GM19438 (cell line): Measurements from ENCODE around the gene TPO.
"Not testable (repeated sequence)": the region's sequence is repeated elsewhere in the genome, so short reads cannot be mapped to it uniquely, and the experiment has no call there.

Experiments used
- ATAC-seq: cut with Tn5 transposase; IDR thresholded peaks from one replicate; pipeline ENCODE4 v1.9.1; 2021; ENCODE audit warnings: low read depth; ENCODE audit not compliant: unreplicated experiment

The TPO gene

DNA sequence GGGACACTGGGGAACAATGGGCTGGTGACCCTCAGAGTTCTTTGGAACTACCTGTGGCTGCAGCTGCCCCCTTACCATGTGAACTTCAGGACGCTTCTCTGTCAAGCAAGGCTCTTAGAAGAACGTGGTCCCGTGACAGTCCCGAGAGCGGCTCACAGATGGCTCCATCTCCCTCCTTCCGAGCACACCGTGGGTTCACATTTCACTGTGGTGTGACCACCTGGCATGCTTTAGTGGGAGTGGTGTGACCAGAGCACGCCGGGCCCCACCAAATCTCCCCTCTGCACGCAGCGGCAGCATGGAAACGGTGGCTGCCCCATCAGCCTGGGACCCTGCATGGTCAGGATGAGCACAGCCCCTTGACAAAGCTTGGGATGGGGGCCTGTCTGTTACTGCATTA lies 9.7 kb upstream of the TPO start:
- no peak for ATAC-seq

DNA sequence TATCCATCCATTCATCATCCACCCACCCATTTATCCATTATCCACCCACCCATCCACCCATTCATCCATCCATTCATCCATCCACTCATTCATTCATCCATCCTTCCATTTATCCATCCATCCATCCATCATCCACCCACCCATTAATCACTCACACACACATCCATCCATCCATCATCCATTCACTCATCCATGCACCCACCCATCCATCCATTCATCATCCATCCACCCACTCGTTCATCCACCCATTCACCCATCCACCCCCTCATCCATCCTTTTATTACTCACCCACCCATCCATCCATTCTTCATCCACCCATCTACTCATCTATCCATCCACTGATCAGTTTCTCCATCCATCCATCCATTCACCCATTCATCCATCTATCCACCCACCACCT lies 8.1 kb upstream of the TPO start:
- no peak for ATAC-seq

DNA sequence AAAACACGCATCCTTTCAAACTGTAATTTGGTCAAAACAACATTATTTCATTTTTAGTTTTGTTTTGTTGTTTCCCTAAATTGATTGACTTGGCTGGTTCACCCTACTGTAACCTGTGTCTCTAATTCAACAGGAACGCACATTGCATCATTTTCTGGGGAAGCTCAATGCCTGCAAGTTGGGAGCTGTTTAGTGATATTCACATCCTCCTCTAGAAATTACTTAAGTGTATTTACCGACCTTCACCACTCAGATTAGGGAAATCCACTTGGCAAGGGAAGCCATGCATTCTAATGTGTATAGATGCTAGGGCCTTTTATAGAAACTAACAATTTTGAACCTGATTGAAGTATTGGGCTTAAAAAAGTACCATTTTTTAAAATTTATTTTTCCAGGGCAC lies 7.3 kb upstream of the TPO start:
- ATAC-seq, result no peak

DNA sequence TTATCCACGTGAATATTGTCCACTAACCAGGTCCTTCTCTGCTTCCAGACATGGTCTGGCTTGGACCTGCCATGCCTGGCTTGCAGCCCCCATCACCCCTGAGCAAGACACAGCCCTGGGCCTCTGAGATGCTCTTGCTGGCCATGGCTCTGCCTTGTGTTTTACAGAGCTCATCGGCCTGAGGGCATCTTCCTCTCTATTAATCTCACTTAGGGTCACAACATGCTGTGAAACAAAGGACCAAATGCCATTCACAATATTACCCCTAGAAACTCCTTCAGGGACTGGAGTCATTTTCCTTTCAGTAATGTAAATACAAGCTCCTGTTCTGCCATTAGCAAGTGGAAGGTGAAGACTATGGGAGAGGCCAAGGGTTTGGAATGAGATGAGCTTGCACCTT lies 6.8 kb upstream of the TPO start:
- no peak for ATAC-seq

DNA sequence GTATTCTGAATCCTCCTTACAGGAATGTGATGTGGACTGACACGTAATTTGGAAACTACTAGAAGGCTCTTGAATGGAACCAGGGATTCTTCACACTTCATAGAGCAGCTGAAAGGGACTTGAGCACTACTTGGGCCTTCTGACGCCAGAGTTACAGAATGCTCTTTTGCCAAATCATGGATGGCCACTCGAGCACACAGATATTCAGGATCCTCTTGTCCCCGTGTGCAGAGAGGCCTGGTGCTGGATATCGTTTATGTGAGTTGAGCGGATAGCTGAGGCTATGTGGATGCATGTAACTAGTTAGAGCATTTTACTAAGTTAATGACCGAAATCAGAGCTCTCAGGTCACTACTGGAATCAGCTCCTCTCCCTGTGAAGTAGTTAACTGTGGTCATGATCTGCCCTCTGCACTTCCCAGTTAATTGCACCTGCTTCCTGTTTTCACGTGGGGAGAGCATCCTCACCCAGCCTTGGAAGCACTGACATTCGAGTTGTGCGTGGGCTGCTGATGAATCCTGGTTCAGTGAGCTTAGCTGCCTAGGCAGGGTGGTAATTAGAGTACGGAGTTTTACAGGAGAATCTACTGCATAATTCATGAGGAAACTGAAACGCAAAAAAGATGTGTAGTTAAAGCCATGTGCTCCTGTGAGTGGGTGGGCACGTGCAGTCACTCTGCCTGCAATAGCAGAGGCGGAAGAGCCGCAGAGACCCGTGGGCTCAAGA lies 5.2 kb upstream of the TPO start:
- no peak for ATAC-seq

DNA sequence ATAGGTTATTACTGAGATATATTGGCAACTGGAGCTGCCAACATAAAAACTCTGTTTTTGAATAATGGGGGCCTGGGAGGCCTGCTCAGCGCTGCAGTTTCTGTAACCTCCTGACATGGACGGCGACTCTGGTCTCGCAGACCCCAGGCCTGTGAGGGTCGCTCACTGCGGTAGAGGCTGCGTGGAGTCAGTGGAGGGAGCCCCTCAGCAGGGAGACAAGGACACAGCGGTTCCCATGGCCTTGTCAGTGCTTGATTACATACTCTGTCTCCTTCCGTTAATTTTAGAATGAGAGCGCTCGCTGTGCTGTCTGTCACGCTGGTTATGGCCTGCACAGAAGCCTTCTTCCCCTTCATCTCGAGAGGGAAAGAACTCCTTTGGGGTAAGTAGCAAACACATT lies 858 bp downstream of the TPO start:
- ATAC-seq, result no peak

DNA sequence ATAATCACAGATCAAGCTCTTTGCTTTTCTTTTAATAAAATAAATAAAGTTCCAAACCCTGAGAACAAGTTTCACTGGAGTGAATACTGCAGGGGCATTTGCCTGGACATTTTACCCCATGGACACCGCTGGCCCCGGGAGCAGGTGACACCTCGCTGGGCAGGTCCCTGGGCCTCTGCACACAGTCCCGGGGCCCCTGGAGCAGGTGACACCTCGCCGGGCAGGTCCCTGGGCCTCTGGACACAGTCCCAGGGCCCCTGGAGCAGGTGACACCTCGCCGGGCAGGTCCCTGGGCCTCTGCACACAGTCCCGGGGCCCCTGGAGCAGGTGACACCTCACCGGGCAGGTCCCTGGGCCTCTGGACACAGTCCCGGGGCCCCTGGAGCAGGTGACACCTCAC lies 1.6 kb downstream of the TPO start:
- not testable (repeated sequence) for ATAC-seq

DNA sequence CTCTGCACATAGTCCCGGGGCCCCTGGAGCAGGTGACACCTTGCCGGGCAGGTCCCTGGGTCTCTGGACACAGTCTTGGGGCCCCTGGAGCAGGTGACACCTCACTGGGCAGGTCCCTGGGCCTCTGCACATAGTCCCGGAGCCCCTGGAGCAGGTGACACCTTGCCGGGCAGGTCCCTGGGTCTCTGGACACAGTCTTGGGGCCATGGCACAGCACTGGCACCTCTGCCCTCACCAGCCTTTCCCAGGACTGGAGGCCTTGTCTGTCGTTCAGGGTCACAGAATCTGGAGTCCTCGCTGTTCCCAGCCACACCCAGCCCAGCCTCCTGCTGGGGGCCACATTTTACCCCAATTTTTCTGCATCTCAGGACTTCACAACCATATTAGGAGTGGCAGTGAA lies 2.2 kb downstream of the TPO start:
- no peak for ATAC-seq

DNA sequence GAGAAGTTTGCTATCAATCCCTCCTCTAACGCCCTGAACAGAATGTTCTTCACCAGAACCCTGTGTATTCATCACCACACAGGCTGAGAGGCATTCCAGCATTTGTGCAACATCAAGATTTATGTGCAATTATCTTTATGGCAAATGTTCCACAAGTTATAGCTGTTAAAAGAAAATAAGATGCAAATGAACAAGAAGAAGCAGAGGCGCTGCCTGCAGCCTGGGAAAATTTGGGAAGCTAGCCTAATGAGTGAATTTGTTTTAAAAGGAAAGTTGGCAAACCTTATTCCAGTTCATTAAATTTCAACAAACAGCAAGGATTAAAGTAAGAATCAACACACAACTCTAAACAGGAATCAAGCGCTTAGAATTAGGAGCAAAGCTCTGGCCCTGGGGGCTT lies 5.3 kb downstream of the TPO start:
- no peak for ATAC-seq

DNA sequence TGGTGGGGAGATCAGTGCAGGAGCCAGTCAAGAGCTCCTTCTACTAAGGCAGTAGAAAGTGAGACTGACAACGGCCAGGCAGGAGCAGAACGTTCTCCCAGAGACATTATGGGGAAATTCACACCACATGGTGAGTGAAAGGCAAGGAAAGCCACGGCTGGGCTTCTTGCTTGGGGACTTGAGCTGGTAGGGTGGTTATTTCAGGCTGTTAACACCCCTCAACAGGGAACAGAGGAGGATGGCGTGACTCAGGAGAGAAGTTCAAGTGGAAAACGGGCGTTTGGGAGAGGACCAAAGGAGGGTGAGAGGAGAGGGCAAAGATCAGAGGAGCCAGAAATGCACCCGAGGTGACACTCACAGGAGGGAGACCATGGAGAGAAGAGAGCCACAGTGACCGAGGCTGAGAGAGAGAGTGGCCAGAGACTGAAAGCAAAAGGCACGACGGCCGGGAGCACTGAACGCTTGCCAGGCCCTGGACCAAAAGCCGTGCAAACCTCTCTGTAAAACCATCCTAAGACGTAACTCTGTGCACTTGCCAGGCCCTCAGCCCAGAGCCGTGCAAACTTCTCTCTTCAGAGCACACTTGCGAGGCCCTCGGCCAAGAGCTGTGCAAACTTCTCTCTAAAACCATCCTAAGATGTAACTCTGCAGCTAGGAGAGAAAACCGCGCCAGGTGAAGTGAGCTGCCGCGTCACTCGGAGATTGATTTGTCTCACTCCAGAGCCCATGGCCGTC lies 7.7 kb downstream of the TPO start:
- ATAC-seq, result no peak

DNA sequence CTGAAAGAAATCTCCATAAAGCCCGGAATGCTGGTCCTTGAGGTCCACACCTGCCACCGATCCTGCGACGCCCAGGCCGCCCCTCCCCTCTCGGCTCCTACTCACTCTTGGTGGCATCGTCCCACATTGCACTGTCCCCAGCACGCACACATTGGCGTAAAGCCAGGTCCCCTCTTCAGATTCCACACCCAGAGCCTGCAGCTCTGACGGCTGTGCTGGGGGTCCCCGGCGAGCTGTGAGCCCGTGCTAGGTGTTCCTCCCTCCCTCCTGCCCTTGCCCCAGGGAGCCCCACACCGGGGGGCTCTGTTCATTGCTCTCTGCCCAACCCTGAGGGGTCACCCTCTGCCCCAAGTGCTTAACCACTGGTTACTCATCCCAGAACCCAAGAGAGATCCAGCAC lies 8.5 kb downstream of the TPO start:
- no peak for ATAC-seq

DNA sequence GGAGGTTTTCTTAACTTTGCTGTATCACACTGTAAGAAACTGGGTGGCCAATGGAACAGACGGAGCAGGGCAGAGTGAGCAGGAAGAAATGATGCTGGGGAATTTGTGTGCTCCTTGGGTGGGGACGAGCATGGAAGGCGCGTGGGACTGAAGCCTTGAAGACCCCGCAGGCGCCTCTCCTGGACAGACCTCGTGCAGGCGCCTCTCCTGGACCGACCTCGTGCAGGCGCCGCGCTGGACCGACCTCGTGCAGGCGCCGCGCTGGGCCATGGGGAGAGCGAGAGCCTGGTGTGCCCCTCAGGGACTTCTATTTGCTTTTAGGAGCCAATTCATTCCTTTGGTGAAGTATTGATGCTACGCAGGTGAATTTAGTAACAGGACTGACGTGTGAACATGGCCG lies 8.9 kb downstream of the TPO start:
- ATAC-seq, result no peak

DNA sequence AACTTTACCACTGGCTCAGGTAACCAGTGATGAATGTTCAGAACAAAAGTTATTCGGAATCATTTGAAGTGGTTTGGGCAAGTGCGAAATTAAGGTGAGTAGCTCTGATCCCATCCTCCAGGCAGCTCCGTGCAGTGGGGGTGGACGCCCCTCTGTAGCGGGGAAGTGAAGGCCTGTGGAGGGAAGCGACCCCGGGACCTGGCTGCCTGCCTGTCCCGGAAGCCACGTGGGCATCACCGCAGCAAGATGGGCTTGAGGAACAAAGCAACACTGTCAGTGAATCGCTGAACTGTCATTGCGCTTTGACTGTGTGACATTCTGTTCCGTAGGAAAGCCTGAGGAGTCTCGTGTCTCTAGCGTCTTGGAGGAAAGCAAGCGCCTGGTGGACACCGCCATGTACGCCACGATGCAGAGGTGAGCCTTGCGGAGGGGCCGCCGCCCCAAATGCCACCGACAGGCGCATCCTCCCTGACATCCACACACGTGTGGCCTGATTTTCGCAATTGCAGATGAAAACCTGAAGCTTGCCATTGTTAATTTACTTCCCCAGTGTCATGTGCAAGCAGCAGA lies 9.5 kb downstream of the TPO start:
- no peak for ATAC-seq

DNA sequence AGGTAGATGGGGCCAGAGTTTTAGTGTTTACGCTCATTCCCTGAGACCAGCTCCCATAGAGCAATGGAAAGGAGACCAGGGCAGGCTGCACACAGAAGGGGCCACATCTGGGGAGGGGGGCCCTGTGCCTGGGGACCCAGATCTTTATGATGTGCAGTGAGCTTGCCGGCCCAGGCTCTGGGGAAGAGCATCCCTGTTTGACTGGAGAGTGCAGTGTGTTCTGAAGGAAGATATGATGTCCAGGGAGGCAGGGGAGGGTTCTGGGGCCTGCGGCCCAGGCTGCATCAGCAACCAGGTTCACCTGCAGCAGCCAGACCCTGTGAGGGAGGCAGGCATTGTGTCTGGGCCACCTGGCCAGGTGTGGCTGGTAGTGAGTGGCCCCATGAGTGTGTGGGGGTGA lies 13.8 kb downstream of the TPO start:
- no peak for ATAC-seq

DNA sequence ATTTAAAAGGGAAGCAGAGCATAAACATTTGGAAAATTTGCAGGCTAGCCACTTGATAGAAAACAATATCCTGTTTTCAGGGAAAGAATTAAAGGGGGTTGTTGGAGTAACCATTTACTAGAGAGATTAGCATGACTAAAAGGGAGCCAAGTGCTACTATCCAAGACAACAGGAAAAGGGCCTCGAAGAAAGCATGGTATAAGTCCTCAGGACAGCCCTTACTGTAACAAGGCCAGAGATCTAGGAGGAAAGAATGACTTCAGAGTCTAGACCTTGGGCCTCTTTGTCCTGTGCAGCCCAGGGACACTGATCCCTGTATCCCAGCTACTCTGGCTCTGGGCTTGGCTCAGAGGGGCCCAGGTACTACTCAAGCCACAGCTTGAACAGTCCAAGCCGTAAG lies 16.6 kb downstream of the TPO start:
- no peak for ATAC-seq

DNA sequence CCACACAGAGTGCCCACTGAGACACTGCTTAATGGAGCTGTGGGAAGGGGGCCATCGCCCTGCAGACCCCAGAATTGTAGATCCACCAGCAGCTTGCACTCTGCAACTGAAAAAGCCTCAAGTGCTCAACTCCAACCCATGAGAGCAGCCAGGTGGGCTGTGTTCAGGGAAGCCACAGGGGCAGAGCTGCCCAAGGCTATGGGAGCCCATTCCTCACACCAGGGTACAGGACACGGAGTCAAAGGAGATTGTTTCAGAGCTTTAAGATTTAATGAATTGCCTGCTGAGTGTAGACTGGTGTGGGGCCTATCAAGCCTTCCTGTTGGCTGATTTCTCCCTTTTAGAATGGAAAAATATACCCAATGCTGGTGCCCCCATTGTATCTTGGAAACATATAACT lies 17.2 kb downstream of the TPO start:
- ATAC-seq, result no peak

DNA sequence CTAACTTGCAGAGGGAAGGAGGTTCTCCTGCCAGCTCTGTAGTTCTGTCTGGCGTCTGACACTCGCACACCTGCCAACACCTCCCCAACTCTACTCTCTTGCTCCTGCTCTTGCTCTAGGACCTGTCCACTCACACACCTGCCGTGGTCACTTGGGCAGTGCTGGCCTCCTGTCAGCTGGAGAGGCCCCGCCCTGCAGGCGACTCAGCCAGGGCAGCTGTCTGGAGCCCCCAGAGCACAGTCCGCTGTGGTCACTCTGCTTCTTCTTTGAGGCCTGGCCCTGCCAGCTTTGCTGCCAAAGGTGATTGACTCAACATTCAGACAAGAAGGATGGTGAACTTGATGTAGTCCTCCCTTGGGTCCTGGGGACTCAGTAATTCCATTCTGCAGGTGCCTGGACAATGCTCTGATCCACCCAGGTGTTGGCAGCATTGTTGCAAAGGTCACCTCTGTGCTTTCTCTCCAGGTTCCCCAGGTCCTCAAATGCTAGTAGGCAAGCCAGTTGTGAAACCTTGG lies 18.7 kb downstream of the TPO start:
- ATAC-seq, result no peak

DNA sequence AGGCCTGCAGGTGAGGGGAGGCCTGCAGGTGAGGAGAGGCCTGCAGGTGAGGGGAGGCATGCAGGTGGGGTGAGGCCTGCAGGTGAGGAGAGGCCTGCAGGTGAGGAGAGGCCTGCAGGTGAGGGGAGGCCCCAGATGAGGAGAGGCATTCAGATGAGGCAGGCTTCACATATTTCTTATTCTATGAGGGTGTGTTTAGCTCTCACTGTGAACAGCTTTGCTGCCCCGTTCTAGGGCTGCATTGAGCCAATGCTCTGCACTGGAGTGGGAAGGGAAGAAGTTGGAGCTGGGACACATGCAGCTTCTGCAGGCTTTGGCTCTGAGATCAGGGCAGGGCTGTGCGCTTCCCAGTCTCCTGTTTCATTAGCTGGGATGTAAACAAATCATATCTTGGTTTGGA lies 19.5 kb downstream of the TPO start:
- no peak for ATAC-seq

DNA sequence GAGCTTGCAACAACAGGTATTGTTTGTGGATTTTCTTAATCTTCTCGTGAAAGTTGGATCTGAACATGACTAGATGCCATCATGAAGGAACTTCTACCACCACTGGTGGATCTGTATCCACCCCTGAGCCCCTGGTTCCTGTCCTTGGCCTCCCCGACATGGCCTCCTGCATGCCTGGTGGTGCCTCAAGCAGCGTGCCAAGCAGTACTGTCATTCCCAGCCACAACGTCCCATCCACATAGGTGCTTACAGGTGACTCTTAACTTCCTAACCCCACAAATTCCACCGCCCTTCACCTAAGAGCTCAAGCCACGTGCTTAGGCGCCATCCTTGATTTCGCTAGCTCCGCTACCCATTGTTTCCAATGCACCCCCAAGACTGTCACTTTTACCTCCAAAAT lies 23.1 kb downstream of the TPO start:
- no peak for ATAC-seq

DNA sequence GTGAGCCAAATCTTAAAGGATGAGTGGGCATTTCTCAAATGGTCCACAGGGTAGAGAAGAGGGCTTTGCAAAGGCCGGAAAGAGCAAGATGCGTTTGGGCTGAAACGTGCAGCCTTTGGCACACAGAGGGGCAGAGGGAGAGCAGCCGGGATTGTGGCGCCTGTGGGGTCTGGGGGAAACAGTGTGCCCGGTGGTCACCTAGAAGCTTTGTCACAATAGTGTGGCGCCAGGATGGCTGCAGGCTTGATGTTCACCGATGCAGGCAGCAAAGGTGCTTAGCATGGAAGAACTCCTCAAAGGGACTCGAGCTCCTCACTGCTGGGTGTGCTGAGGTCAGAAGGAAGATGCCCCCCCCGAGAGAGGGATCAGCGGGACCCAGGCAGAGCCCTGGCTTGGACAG lies 23.8 kb downstream of the TPO start:
- ATAC-seq, result no peak

DNA sequence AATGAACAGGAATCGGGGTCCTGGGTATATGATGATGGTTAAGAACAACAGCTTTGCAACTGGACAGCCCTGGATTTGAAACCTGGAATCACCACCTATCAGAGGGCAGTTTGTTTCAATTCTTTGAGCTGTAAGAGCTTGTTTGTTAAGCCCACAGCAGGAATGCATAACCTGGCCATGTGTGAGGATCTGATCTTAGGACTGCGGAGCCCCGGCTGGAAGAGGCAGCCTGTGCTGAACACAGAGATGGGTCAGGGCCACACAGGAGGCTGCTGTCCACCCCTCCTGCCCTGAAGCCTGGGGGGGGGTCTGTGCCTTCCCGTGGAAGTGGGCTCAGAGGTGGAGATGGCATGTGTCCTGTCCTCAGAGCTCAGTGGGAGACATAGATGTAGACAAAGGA lies 24.3 kb downstream of the TPO start:
- ATAC-seq, result no peak

DNA sequence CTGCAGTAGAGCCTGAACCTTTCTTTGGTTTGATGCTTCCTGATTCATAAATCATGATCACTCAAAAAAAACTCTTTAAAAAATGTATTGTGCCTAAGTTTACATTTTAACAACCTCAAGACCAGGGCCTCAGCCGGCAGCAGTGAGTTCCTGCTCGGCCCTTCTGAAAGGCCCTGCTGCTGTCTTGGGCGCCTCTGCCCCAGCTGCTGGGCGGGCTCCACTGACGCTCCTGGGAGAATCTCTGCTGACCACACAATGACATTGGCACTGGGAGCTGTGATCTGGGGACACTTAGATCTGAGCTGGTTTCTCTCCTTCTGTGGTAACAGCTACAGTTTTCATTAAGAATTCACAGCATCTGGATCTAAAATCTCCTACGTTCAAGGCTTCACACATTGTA lies 25.7 kb downstream of the TPO start:
- ATAC-seq, result no peak
